ENCODE results near the gene TP73.

Gene TP73

DNA sequence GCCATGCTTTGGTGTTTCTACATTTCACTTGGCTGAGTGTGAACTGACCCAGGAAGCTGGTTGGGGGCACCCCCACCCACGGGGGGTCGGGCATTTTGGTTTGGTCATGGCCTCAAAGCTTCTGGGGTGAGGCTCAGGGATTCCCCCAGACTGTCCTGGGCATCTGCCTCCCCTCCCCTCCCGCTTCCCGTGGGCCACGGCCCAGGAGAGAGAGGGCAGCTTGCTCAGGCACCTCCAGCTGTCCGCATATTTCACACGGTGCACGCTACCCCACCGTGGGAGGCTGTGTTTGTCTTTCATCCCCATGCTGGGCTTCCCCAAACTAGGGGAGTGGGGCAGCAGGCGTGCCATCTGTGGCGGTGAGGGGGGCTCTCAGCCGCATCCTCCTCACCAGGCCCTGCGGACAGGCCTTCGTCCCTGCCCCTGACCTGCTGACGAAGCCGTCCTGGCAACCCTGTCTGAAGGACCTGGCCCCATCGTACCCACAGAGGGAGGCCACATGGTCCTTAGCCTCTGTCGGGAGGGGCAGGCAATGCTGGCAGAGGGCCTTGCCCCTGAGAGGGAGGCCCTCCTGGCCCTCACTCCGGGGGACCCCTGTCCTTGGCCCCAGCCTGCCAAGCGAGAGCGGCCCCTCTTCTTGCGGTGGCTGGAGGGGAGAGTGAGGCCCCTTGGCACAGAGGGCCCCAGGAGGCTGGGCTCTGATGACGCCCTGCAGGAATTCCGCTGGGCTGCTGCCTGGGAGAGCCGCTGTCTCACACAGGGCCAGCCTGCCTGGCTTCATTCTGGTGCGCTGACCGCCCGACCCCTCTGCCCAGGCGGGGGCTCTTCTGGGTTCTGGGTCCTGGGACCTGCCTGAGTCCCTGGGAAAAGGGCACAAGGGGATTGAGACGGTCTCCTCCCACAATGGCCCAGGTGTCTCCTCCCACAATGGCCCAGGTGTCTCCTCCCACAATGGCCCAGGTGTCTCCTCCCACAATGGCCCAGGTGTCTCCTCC, 22.1 kb downstream of the TP73 start:
- DNase-seq: no peak

DNA sequence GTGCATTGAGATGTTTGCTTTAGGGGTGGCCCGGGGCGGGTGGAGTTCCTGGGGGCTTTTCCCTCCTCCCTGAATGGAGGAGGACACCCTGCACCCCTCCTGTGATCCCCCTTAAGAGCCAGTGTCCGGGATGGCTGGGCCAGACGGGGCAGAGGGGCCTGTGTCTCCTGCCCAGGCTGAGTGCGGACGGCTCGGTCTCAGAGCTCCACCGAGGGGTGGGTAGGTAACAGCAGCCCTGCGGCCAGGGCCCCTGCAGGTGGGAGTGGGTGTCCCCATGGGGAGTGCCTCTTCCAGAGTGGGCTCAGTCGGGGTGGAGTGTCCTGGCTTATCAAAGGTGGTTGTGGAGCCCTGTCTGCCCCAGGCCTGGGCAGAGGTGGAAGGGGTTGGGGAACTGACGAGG, 23.1 kb downstream of the TP73 start:
- DNase-seq: no peak

DNA sequence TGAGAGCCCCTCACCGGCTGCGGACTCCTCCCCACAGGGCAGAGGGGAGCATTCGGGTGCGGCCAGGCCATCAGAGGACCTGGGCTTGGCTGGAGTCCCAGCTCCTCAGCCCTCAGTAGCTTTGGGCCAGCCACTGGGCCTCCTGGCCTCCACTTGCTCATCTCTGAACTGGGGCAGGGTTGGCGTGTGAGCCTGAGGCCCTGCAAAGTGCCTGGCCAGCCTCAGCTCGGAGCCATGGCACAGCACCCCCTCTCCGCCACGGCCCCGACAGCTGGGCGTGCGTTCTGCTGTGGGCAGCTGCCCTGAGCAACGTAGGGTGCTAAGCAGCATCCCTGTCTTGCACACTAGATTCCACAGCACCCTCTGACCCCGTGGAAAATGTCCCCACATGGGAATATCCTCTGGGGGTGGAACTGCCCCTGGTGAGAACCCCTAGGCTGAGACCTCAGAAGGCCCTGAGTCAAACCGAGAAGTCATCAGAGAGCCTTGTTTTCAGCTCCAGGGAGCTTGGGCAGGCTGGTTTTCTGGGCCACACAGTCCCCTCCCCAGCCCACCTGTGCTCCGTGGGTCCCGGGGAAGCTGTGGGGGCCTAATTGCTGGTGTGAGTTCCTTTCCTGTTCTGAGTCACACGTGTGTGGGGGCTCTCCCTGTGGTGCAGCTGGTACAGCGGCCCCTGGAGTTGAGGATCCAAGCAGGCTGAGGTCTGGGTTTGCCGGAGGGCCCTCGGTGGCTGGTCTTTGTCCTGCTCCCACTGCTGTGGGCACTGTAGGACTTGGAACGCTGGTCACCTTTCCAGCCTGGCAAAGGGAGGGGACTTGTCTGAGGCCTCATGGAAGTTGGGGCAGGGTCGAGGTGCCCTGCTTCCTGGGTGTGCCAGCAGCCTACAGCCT, 24.5 kb downstream of the TP73 start:
- DNase-seq: no peak

DNA sequence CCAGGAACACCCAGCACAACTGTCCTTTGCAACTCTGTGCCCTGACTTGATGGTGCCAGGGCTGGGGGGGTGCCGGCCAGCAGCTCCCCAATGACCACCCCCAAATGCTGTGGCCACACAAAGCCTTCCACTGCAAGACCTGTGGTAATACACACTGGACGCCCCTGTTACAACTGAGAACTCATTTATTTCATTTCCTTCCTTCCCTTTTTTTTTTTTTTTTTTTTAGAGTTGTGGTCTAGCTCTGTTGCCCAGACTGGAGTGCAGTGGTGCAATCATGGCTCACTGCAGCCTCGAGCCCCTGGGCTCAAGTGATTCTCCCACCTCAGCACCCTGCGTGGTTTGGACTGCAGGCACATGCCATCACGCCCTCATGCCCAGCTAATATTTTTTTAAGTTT, 25.2 kb downstream of the TP73 start:
- DNase-seq: no peak

DNA sequence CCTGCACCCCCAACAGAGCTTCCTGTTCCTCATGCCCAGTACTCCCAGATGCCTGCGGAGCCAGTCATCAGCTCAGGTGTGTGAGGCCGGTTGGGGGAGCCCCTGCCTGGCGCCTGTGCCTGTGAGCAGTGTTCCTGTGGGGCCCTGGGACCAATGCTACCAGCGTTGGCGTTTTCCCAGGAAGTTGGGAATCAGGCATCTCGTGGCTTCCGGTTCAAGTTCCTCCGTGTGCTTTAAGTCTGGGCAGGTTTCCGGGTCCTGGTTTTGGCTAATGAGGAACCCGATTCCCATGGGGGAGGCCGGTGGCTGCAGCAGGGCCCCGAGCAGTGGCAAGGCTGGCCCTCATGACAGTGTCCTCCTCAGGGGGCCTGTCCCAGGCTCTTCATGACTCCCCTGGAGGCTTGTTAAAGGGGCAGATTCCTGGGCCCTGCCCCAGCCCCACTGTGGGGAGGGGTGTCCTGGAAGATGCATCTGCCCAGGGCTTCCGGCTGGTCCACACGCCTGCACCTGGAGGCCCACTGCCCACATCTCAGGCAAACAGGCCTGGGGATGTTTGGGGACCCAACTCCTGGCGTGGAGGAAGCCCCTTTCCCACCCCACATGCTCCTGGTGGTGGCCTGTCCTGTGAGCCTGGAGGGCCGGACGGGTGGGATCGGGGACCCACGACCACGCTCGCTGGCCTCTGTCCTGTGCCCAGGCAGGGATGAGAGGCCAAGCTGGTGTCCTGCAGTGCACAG, 26.2 kb downstream of the TP73 start:
- DNase-seq: no peak

GRCh38 chr1:3679098-3679555, 26.8 kb downstream of the TP73 start:
- no peak for DNase-seq

DNA sequence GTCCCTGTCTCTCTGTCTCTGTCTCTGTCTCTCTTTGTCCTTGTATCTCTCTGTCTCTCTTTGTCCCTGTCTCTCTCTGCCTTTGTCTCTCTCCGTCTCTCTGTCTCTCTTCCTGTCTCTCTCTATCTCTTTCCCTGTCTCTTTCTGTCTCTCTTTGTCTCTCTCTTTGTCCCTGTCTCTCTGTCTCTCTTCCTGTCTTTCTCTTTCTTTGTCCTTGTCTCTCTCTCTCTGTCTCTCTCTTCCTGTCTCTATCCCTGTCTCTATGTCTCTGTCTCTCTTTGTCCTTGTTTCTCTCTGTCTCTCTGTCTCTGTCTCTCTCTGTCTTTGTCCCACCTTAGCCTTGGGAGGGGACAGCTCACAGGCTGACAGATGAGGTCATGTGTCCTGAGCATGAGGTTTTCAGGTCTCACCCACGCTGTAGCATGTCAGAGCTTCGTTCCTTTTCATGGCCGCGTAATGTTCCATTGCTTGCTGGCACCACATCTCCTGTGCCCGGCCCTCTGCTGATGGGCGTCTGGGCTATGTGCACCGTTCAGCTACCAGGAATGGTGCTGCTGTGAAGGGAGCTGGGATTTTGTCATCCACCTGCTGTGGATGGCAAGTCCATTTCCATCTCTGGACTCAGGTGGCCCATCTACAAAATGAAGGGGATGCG, 27.6 kb downstream of the TP73 start:
- DNase-seq: no peak

DNA sequence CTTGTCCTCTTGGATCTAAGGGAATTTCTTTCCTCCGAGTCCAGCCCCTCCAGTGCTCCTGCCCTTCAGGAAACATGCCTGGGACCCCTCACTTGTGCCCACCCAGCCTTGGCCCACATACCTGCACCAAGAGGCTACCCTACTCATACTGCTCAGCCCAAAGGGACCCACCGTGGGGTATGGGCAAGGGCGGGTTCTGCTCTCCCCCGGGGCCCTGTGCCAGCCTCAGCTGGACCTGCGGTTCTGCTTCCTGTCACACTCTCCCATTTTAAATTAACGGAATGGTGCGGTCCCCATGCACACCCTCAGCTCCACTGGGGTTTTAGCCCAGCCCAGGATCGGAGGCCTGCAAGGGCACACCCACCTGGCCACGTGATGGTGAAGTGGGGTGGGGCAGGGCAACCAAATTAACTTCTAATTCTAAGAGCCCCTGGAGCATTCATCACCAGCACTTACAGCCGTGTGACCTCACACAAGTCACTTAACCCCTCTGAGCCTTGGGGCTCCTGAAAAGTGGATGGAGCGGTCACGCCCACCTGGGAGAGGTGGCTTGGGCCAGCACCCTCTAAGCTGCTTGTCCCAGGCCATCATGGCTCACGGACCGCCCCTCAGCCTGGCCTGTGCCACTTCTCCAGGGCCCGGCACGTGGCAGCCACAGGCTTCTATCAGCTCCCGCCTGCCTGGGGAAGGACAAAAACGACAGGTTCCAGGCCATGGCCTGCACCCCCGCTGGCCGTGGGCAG, 28.3 kb downstream of the TP73 start:
- no peak for DNase-seq

DNA sequence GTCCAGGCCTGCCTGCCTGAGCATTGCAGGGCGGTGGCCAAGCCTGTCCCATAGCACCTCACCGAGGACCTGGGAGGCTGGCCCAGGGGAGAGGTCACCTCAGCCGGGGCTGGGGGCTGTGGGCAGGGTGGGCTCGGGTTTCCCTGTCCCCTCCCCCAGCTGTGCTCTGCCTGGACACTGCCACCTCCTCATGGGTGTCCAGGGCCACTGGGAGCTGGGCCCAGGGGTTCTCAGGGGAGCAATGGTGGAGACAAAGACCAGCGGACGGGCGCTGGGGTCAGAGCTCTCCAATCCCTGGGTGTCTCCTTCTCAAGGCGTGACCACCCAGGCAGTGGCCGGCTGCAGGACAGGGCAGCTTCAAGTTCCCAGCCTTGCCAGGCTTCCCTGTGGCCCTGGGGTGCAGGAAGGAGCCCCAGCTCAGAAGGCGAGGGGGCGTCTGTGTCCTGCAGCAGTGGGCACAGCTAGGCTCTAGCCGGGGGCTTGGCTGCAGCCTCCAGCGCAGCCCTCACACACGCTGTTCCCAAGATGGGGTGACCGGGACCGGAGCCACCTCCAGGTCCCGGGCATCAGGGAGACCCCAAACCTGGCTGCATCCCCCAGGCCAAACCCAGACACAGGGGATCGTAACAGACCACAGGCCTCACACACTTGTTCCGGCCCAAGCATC, 29.0 kb downstream of the TP73 start:
- DNase-seq: no peak

- no peak for DNase-seq
Measured at GRCh38 chr1:3681898-3682806, 29.8 kb downstream of the TP73 start.

GRCh38 chr1:3683197-3683596, 30.9 kb downstream of the TP73 start:
- DNase-seq: no peak

DNA sequence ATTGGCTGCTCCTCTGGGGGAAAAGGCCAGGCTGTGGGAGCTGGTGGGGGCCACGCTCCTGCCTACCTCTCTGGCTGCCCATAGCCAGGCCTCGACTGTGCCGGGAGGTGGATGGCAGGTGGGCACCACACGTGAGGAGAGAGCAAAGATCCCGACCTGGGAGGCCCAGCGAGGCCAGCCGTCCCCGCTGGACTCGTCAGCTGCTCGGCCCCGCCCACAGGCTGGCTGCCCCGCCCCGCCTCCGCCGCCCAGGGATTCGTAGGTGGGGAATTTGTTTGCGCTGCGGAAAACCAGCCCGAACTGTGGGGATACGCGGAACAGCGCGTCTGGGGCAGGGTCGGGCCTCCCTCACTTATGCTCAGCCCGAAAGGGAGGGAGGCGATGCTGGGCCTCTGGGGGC, 31.7 kb downstream of the TP73 start:
- no peak for DNase-seq

DNA sequence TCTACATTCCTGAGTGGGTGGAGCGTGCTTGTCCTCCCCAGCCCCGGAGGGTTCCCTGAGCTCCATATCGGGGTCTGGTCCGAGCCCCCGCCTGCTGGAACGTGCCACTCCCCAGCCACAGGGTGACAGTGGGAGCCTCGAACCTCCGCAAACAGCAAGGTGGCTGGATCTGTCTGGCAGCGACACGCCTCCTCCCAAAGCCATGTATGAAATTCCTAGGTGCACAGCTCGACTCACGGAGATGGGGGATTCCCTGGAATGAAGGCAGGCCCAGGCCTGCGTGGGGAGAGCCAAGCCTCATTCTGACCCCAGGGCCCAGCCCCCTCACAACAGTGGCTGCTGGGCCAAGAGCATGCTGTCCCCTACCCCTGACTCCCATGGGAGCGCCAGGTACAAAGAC, 32.9 kb downstream of the TP73 start:
- DNase-seq: no peak

DNA sequence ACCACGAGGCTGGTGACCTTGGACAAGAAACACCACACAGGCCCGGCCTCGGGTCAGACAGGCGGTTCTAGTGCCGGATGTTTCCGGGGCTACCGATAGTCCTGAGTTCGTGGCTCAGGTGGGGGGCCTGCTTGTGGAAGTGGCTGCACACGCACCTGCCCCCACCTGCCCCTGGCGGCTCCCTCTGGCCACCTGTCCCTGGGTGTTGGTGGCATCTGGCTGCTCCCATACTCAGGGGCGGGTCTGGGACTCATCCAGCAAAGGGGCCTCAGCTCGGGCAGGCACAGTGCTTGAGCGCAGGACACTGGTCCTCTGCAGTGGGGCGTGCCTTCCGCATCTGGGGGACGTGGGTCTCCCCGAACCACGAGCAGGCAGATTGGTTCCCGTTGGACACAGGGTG, 33.6 kb downstream of the TP73 start:
- no peak for DNase-seq

- no peak for DNase-seq
Measured at GRCh38 chr1:3687504-3687903, 35.2 kb downstream of the TP73 start.

- DNase-seq: no peak
Measured at GRCh38 chr1:3688356-3689137, 36.2 kb downstream of the TP73 start.

DNA sequence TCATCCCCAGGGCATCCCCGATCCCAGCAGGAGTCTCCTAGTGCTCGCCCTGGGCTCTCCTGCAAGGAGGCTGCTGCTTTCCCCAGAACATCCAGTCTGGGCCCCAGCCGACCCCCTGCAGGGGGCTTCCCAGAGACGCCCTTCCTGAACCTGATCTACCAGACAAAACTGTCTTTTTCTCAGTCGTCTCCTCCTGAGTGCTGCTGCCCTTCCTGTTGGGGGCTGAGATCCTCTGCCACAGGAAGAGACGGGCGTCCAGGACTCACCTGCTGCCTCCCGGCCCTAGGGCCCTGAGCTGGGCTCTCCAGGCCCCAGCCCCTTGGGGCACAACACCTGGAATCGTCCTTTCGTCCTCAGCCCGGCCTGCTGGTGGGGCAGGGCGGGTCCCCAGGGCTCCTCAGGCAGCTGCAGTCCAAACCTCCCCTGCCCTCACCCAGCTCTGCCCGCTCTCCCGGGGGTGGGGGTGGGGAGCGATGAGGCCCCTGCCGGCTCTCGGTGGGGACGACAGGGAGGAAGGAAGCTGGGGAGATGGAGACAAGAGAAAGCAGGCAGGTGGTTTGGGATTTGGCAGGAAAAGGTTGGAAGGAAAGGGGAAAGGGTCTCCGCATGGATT, 36.9 kb downstream of the TP73 start:
- DNase-seq: no peak

DNA sequence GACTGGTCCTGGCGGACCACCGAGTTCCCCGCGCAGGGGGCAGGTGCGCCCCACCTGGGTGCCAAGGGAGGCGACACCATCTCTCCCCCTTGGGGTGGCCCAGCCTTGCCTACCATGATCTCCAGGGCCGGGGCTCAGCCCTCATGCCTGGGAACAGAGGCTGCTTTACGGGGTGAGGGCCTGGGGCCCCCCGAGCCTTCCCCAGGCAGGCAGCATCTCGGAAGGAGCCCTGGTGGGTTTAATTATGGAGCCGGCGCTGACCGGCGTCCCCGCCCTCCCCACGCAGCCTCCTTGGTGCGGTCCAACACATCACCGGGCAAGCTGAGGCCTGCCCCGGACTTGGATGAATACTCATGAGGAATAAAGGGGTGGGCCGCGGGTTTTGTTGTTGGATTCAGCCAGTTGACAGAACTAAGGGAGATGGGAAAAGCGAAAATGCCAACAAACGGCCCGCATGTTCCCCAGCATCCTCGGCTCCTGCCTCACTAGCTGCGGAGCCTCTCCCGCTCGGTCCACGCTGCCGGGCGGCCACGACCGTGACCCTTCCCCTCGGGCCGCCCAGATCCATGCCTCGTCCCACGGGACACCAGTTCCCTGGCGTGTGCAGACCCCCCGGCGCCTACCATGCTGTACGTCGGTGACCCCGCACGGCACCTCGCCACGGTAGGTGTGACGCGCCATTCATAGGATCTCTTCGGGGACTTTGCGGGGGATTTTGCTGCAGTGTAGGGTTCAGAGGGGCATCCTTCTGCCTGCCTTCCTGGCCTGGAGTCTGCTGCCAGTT, 38.2 kb downstream of the TP73 start:
- peak; percentile 85 for DNase-seq
